DOHH2 (cell line): ENCODE results near the gene PHOSPHO1.

Source experiments
- H3F3A ChIP-seq: fragments of 200-600 bp; sonication (generic), shearing (Covaris generic); 2 replicates; pipeline ENCODE4 v1.6.0; 2016; ENCODE audit warnings: antibody characterized with exemption, mild to moderate bottlenecking; ENCODE audit not compliant: control insufficient read depth, insufficient read depth
- H3K27ac ChIP-seq: fragments of 200-600 bp; sonication (generic); 2 replicates; pipeline ENCODE4 v1.5.1; 2014; ENCODE audit warnings: low read depth, mild to moderate bottlenecking, low read length, moderate library complexity
- H3K27me3 ChIP-seq: fragments of 200-600 bp; sonication (generic); 2 replicates; pipeline ENCODE4 v1.6.1; 2014; ENCODE audit warnings: mild to moderate bottlenecking, low read length, mixed read lengths; ENCODE audit not compliant: control insufficient read depth
- H3K36me3 ChIP-seq: fragments of 200-600 bp; sonication (generic); 2 replicates; pipeline ENCODE4 v1.6.1; 2014; ENCODE audit warnings: mild to moderate bottlenecking, low read length, moderate library complexity, mixed read lengths; ENCODE audit not compliant: control insufficient read depth
- H3K4me1 ChIP-seq: fragments of 200-600 bp; sonication (generic); 2 replicates; pipeline ENCODE4 v1.6.1; 2014; ENCODE audit warnings: mild to moderate bottlenecking, low read length, mixed read lengths; ENCODE audit not compliant: control insufficient read depth
- H3K4me2 ChIP-seq: fragments of 200-600 bp; sonication (generic); 2 replicates; pipeline ENCODE4 v1.6.0; 2014; ENCODE audit warnings: mild to moderate bottlenecking, low read length, moderate library complexity
- H3K4me3 ChIP-seq: fragments of 200-600 bp; sonication (generic); 2 replicates; pipeline ENCODE4 v1.5.1; 2014; ENCODE audit warnings: mild to moderate bottlenecking, low read length, mixed read lengths
- H3K79me2 ChIP-seq: fragments of 200-600 bp; sonication (generic); 2 replicates; pipeline ENCODE4 v1.6.1; 2014; ENCODE audit warnings: mild to moderate bottlenecking, low read length, mixed read lengths; ENCODE audit not compliant: control insufficient read depth
- H3K9me2 ChIP-seq: fragments of 200-600 bp; sonication (generic); replicated peaks from 2 replicates; pipeline ENCODE4 v1.6.1; 2014; ENCODE audit warnings: mild to moderate bottlenecking, low read length, mixed read lengths; ENCODE audit not compliant: control insufficient read depth
- H3K9me3 ChIP-seq: fragments of 200-600 bp; sonication (generic); 2 replicates; pipeline ENCODE4 v1.6.1; 2014; ENCODE audit warnings: antibody characterized with exemption, low read length, mixed read lengths; ENCODE audit not compliant: control insufficient read depth, insufficient read depth
- H4K20me1 ChIP-seq: fragments of 200-600 bp; sonication (generic); 2 replicates; pipeline ENCODE4 v1.6.0; 2014; ENCODE audit warnings: low read depth, mild to moderate bottlenecking, antibody characterized with exemption, low read length, moderate library complexity; ENCODE audit not compliant: control insufficient read depth, insufficient read depth
- CTCF ChIP-seq: fragments of 200-600 bp; sonication (generic); IDR thresholded peaks from one replicate; pipeline ENCODE4 v1.5.1; 2014; ENCODE audit warnings: antibody characterized with exemption, mild to moderate bottlenecking, low read depth, low read length; ENCODE audit not compliant: poor library complexity, severe bottlenecking
- EZH2phosphoT487 ChIP-seq: fragments of 200-600 bp; sonication (generic); IDR thresholded peaks from 2 replicates; pipeline ENCODE4 v1.6.1; 2017; ENCODE audit warnings: borderline replicate concordance, mild to moderate bottlenecking, antibody characterized with exemption, low read length, moderate library complexity, mixed read lengths

PHOSPHO1 gene

GRCh38 chr17:49260011-49260816 is 29.6 kb upstream of the PHOSPHO1 start:
- H3K9me2 ChIP-seq, result no peaks in the 10 kb centered on the region
- H3F3A ChIP-seq, result no peaks in the 10 kb centered on the region
- peaks cover 15% of the 10 kb centered on the region for H3K27me3 ChIP-seq
- H3K4me2 ChIP-seq, result peak overlapping the region; percentile 80
- no peaks in the 10 kb centered on the region for H3K79me2 ChIP-seq
- H3K36me3 ChIP-seq, result no peaks in the 10 kb centered on the region
- peak overlapping the region; percentile 60 for H3K4me3 ChIP-seq
- no peaks in the 10 kb centered on the region for H4K20me1 ChIP-seq
- peaks cover 12% of the 10 kb centered on the region for H3K4me1 ChIP-seq
- TF ChIP-seq EZH2phosphoT487 (0 out of 2 replicates have a peak, but pooled peaks have one; percentile 29), CTCF (no peak)
- no peaks in the 10 kb centered on the region for H3K9me3 ChIP-seq
- H3K27ac ChIP-seq, result no peak overlapping the region

- Histone ChIP-seq H3K4me3 (peak overlapping the region; percentile 60), H3K4me1 (peaks cover 12% of the 10 kb centered on the region), H3K27me3 (peaks cover 15% of the 10 kb centered on the region), H3K4me2 (peak overlapping the region; percentile 80), H3K9me2 (no peaks in the 10 kb centered on the region), H3K79me2 (no peaks in the 10 kb centered on the region), H3F3A (no peaks in the 10 kb centered on the region), H4K20me1 (no peaks in the 10 kb centered on the region), H3K9me3 (no peaks in the 10 kb centered on the region), H3K27ac (no peak overlapping the region), H3K36me3 (no peaks in the 10 kb centered on the region)
- no peak for TF ChIP-seq EZH2phosphoT487
- TF ChIP-seq CTCF, result no peak
Observed at GRCh38 chr17:49259663-49260010, 29.1 kb upstream of the PHOSPHO1 start.

- Histone ChIP-seq H3F3A (no peaks in the 10 kb centered on the region), H3K4me3 (no peak overlapping the region), H4K20me1 (no peaks in the 10 kb centered on the region), H3K79me2 (no peaks in the 10 kb centered on the region), H3K9me3 (no peaks in the 10 kb centered on the region), H3K9me2 (no peaks in the 10 kb centered on the region), H3K4me2 (no peak overlapping the region), H3K27me3 (peaks cover 15% of the 10 kb centered on the region), H3K4me1 (peaks cover 12% of the 10 kb centered on the region), H3K36me3 (no peaks in the 10 kb centered on the region), H3K27ac (no peak overlapping the region)
- TF ChIP-seq EZH2phosphoT487, result no peak
- no peak for TF ChIP-seq CTCF
Observed at GRCh38 chr17:49258394-49258793, 27.8 kb upstream of the PHOSPHO1 start.
